ENCODE data around the gene AIF1. TPM values are rescaled to one million over a fixed set of nuclear protein-coding genes. Genes with fewer than 3 reads are reported as not detected.
A peak's percentile ranks its signal among the peaks of the same experiment; 100 is the strongest.

The AIF1 gene
- total RNA-seq, 1 donor from 2014 or later, result 19.8 TPM

DNA sequence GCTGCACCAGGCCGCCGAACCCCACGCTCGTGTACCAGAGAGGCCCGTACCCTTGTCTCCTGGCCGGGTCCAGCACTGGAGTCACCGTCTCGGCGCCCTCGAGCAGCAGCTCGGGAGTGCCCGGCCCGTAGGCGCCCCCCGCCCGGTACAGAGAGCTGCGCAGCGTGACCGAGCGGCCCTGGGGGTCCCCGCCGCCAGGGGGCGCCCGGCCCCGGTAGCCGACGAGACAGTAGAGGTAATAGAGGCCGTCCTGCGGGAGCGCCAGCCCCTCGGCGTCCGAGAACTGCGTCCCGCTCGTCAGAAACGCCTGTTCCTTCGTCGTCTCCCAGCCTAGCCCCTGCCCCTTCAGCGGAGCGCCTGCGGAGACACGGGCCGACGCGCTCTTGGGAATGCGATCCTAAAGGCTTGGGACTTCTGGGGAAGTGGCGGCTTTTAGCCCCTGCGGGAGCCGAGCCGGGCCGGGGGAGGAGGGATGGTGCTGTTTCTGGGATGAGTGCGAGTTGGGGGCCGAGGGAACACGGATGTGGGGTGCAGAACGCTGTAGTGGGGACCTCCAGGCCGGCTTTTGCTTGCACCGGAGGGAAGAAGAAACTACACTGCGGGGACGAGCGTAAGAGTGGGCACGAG lies 34.1 kb upstream of the AIF1 start:
- Histone ChIP-seq H3K4me3 (ENCODE audit: low read length in 3 of 3) (peak overlapping the region; percentile 89 to 96 (median 95)), H3K27me3 (ENCODE audit: control insufficient read depth in 3 of 3, insufficient read depth in 3 of 3, low read length in 3 of 3) (no peaks in the 10 kb centered on the region), H3K27ac (ENCODE audit: low read depth, low read length) (peak overlapping the region; percentile 65), H3K4me1 (ENCODE audit: control insufficient read depth in 3 of 3, insufficient read depth in 3 of 3, low read length in 3 of 3) (peaks cover 16 to 20% (median 18%) of the 10 kb centered on the region in 3 donors), H3K9ac (ENCODE audit: low read depth in 1 of 3, low read length in 3 of 3) (peak overlapping the region; percentile 90 to 96 (median 91)), H3K36me3 (ENCODE audit: control insufficient read depth in 3 of 3, insufficient read depth in 3 of 3, low read length in 3 of 3) (no peaks in the 10 kb centered on the region), H3K9me3 (ENCODE audit: control insufficient read depth in 3 of 3, low read length in 3 of 3) (no peaks in the 10 kb centered on the region)

DNA sequence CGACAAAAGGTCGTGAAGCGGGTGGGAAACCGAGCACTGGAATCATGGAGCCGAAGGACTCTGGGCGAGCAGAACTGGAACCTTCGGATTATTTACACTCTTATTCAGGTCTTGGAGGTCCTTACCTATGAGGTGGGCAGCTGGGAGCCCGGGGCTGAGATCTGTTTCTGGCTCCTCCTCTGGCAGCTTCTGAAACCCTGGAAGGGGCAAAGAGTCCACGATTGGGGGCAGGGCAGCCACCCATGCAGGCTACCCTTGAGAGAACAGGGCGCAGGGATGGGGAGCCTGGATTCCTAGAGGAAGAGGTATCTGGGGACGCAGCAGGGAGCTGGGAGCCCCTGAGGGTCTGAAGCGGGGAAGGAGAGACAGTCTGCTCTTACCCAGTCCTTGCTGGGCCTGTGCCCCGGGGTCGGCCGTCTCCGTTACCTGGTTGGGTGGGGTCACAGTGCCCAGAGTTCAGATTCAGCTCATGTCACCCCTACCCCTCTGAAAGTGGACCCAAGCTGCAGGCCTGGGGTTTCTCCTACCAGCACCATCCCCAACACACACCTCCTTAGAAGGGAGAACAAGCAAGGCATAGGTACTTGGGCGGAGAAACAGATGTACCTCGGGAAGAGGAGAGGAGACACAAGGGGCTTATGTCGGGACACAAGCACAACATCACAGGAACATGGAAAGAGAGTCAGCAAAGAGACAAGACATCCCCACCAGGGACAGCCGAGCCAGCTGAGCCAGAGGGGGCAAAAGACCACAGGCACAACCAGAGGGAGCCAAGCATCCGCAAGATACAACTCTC lies 33.4 kb upstream of the AIF1 start:
- Histone ChIP-seq H3K9me3 (ENCODE audit: control insufficient read depth in 3 of 3, low read length in 3 of 3) (no peaks in the 10 kb centered on the region), H3K27ac (ENCODE audit: low read depth, low read length) (peak overlapping the region; percentile 65), H3K4me3 (ENCODE audit: low read length in 3 of 3) (peak overlapping the region; percentile 89 to 96 (median 95)), H3K4me1 (ENCODE audit: control insufficient read depth in 3 of 3, insufficient read depth in 3 of 3, low read length in 3 of 3) (peaks cover 16 to 18% (median 17%) of the 10 kb centered on the region in 3 donors), H3K27me3 (ENCODE audit: control insufficient read depth in 3 of 3, insufficient read depth in 3 of 3, low read length in 3 of 3) (no peaks in the 10 kb centered on the region), H3K36me3 (ENCODE audit: control insufficient read depth in 3 of 3, insufficient read depth in 3 of 3, low read length in 3 of 3) (no peaks in the 10 kb centered on the region), H3K9ac (ENCODE audit: low read depth in 1 of 3, low read length in 3 of 3) (peak overlapping the region; percentile 90 to 96 (median 91))

DNA sequence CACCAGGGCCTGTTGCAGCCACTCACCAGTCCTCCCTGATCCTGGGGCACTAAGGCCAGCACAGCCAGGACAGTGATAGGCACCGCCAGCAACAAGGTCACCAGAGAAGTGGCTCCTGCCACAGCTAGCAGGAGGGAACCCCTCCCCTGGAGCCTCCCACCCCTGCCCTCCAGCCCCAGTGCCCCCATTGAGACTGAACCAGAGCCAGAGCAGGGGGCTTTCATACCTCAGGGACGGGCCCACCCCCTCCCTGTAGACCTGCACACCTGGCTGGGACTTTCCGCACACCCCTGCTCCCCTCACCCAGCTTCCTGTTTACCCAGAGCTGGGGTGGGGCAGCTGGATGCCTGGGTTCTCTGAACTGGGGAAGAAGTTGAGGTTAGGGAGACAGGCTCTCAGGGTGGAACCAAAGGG lies 32.8 kb upstream of the AIF1 start, which contains the start of gene LTB:
LTB (minus strand) TSS at position 195 of the 414 bp plus-strand sequence; CDS start at position 188, 7 bp downstream.
- peaks cover 15 to 18% (median 16%) of the 10 kb centered on the region in 3 donors for H3K4me1 ChIP-seq (ENCODE audit: control insufficient read depth in 3 of 3, insufficient read depth in 3 of 3, low read length in 3 of 3)
- no peaks in the 10 kb centered on the region for H3K27me3 ChIP-seq (ENCODE audit: control insufficient read depth in 3 of 3, insufficient read depth in 3 of 3, low read length in 3 of 3)

DNA sequence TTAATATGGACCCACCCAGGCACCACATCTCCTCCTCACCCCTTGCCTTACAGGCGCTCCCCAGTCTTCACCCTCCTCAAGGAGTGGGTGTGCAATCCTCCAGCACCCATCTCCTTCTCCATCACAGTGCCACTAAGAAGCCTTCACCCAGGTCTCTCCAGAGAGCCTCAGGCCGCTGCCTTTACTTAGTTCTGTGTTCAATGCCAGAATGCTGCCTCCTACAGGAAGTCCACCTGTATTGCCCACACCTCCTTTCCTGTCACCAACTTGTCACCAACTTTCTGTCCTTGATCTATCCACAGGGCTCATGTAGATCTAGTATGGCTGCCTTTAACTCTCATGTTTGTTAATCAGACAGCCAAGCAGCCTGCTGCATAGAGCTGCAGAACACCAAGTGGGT lies 29.5 kb upstream of the AIF1 start:
- no peak overlapping the region for H3K4me3 ChIP-seq (ENCODE audit: low read length in 3 of 3)
- H3K27me3 ChIP-seq (ENCODE audit: control insufficient read depth in 3 of 3, insufficient read depth in 3 of 3, low read length in 3 of 3), result no peaks in the 10 kb centered on the region
- H3K4me1 ChIP-seq (ENCODE audit: control insufficient read depth in 3 of 3, insufficient read depth in 3 of 3, low read length in 3 of 3), result peaks cover 16 to 18% (median 16%) of the 10 kb centered on the region in 3 donors
- no peak overlapping the region for H3K9ac ChIP-seq (ENCODE audit: low read depth in 1 of 3, low read length in 3 of 3)
- H3K27ac ChIP-seq (ENCODE audit: low read depth, low read length), result no peak overlapping the region
- no peaks in the 10 kb centered on the region for H3K9me3 ChIP-seq (ENCODE audit: control insufficient read depth in 3 of 3, low read length in 3 of 3)
- H3K36me3 ChIP-seq (ENCODE audit: control insufficient read depth in 3 of 3, insufficient read depth in 3 of 3, low read length in 3 of 3), result no peaks in the 10 kb centered on the region

More for the DNA sequence above, 32.8 kb upstream of the AIF1 start, which contains the start of gene LTB:
- Histone ChIP-seq H3K9ac (ENCODE audit: low read depth in 1 of 3, low read length in 3 of 3) (peak within 1 kb of the TSS; percentile 90 to 96 (median 91)), H3K27ac (ENCODE audit: low read depth, low read length) (peak within 1 kb of the TSS; percentile 65), H3K4me3 (ENCODE audit: low read length in 3 of 3) (peak within 1 kb of the TSS; percentile 89 to 96 (median 95)), H3K36me3 (ENCODE audit: control insufficient read depth in 3 of 3, insufficient read depth in 3 of 3, low read length in 3 of 3) (no peaks in the 10 kb centered on the region), H3K9me3 (ENCODE audit: control insufficient read depth in 3 of 3, low read length in 3 of 3) (no peaks in the 10 kb centered on the region)

DNA sequence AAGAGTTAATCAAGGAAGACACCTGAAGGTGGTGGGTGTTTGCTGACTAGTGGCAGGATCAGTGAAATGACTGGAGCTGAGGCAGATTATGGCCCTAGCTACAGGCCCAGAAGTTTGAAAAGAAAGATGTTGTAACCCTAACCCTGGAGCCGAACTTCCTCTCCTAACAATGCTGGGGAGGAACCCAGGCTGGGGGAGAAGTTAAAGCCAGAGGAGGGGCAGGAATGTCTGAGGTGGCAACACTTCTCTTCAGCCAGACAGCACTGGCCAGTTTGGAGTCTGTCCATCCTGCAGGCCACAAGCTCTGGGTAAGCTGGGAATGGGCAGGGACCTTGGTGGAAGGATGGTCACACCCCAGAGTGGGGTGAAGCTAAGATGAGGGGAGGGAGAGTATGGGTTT lies 29.0 kb upstream of the AIF1 start, which contains the start of gene LST1:
LST1 (plus strand) TSS at position 270 of the 400 bp plus-strand sequence. CDS start 1,023 bp downstream, outside the sequence.
- H3K9me3 ChIP-seq (ENCODE audit: control insufficient read depth in 3 of 3, low read length in 3 of 3), result no peaks in the 10 kb centered on the region
- H3K4me3 ChIP-seq (ENCODE audit: low read length in 3 of 3), result peak within 1 kb of the TSS in 1 of 3 donors; percentile 12
- H3K27me3 ChIP-seq (ENCODE audit: control insufficient read depth in 3 of 3, insufficient read depth in 3 of 3, low read length in 3 of 3), result no peaks in the 10 kb centered on the region
- H3K36me3 ChIP-seq (ENCODE audit: control insufficient read depth in 3 of 3, insufficient read depth in 3 of 3, low read length in 3 of 3), result no peaks in the 10 kb centered on the region
- peak within 1 kb of the TSS; percentile 25 for H3K27ac ChIP-seq (ENCODE audit: low read depth, low read length)
- H3K4me1 ChIP-seq (ENCODE audit: control insufficient read depth in 3 of 3, insufficient read depth in 3 of 3, low read length in 3 of 3), result peaks cover 11 to 14% (median 13%) of the 10 kb centered on the region in 3 donors
- H3K9ac ChIP-seq (ENCODE audit: low read depth in 1 of 3, low read length in 3 of 3), result no peak within 1 kb of the TSS

DNA sequence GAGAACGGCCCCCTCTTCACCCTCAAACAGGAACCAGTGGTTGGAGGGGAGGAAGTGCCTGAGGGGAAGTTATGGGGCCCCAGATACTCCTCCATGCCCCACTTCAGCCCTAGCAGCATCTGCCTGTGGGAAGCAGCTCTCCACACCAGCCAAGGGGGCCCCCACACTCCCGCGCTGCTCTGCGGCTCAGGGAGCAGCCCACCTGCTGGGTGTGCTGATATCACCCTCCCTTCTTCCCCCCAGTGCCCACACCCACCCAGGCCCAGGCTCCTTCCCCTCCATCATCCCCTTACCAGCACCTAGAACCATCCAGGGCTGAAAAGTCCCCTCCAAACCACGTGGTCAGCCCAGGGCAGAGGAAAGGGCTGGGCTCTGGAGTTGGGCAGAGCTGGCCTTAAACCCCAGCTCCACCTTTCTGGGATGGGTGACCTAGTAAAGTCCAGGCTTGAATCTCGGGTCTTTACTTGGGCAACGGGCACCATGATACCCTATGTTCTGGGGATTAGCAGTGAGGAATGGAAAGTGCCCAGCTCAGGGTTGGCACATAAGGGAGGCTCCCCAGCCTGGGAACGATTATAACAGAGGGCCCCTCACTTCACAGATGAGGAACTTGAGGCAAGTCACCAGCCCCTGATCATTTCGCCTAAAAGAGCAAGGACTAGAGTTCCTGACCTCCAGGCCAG lies 28.3 kb upstream of the AIF1 start:
- H3K27me3 ChIP-seq (ENCODE audit: control insufficient read depth in 3 of 3, insufficient read depth in 3 of 3, low read length in 3 of 3), result no peaks in the 10 kb centered on the region
- no peaks in the 10 kb centered on the region for H3K36me3 ChIP-seq (ENCODE audit: control insufficient read depth in 3 of 3, insufficient read depth in 3 of 3, low read length in 3 of 3)
- H3K4me3 ChIP-seq (ENCODE audit: low read length in 3 of 3), result peak overlapping the region in 1 of 3 donors; percentile 12
- no peaks in the 10 kb centered on the region for H3K9me3 ChIP-seq (ENCODE audit: control insufficient read depth in 3 of 3, low read length in 3 of 3)
- H3K4me1 ChIP-seq (ENCODE audit: control insufficient read depth in 3 of 3, insufficient read depth in 3 of 3, low read length in 3 of 3), result peaks cover 4 to 6% (median 6%) of the 10 kb centered on the region in 3 donors
- H3K9ac ChIP-seq (ENCODE audit: low read depth in 1 of 3, low read length in 3 of 3), result no peak overlapping the region
- peak overlapping the region; percentile 25 for H3K27ac ChIP-seq (ENCODE audit: low read depth, low read length)

DNA sequence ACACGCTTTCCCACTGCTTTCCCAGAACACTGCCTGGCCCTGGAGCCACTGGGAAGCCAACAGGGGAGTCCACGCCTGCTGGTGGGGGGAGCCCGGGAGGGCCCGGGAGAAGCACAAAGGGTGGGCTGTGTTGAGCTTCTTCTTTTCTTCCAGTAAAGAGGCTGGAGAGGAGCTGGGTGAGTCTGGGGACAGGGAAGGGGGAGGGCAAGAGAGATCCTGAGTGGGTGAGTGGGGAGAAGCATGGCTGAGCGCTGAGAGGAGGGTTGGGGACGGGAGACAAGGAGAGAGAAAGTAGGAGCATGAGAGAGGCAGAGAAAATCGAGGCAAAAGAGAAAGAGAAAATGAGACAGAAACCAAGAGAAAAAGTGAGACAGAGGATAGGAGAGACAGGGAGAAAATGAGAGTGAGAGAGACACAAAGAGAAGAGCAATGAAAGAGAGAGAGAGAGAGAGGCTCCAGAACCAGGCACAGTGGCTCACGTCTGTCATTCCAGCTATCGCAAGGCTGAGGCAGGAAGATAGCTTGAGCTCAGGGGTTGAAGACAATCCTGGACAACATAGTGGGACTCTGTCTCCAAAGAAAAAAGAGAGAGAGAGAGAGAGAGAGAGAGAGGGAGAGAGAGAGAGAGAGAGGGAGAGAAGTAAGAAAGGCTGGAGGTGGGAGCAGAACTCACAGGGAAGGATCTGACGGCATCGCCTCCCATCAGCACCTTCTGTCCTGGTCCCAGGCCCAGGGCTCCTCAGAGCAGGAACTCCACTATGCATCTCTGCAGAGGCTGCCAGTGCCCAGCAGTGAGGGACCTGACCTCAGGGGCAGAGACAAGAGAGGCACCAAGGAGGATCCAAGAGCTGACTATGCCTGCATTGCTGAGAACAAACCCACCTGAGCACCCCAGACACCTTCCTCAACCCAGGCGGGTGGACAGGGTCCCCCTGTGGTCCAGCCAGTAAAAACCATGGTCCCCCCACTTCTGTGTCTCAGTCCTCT lies 26.9 kb upstream of the AIF1 start:
- no peaks in the 10 kb centered on the region for H3K36me3 ChIP-seq (ENCODE audit: control insufficient read depth in 3 of 3, insufficient read depth in 3 of 3, low read length in 3 of 3)
- H3K9ac ChIP-seq (ENCODE audit: low read depth in 1 of 3, low read length in 3 of 3), result no peak overlapping the region
- H3K4me3 ChIP-seq (ENCODE audit: low read length in 3 of 3), result no peak overlapping the region
- no peak overlapping the region for H3K27ac ChIP-seq (ENCODE audit: low read depth, low read length)
- no peaks in the 10 kb centered on the region for H3K9me3 ChIP-seq (ENCODE audit: control insufficient read depth in 3 of 3, low read length in 3 of 3)
- H3K4me1 ChIP-seq (ENCODE audit: control insufficient read depth in 3 of 3, insufficient read depth in 3 of 3, low read length in 3 of 3), result peaks cover 0 to 2% (median 2%) of the 10 kb centered on the region in 3 donors
- no peaks in the 10 kb centered on the region for H3K27me3 ChIP-seq (ENCODE audit: control insufficient read depth in 3 of 3, insufficient read depth in 3 of 3, low read length in 3 of 3)

DNA sequence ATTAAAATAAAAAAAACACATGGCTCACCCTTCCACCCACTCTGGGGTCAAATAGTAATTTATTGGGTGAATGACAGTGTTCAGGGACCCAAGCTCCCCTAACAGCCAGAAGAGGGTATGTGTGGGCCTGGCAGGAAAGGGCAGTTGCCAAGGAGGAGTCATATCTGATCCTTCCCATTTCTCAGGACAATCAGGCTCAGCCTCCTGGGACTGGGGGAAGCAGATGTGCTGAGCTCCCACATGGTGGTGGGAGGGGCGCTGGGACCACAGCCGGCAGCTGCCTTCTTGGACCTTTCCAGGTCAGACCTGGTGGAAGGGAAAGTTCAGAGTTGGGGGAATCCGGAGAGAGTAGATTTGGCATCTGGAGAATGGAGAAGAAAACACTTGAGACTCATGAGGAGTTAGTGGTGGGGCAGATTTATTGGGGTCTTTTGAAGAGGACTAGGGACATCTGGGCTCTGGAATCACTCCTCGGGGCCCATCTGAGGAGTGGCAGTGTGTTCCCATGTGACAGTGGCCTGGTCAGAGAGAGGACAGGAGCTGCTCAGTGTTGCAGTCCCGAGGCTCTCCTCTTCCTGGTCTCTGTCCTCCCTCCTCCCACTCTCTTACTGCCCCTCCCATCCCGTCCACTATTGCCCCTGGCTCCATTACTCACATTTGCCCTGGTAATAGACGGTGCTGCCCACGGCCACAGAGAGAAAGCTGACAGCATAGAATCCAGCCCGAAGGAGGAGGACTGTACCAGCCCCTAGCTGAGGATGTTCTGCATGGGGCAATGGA lies 26.0 kb upstream of the AIF1 start:
- H3K27ac ChIP-seq (ENCODE audit: low read depth, low read length), result no peak overlapping the region
- H3K36me3 ChIP-seq (ENCODE audit: control insufficient read depth in 3 of 3, insufficient read depth in 3 of 3, low read length in 3 of 3), result no peaks in the 10 kb centered on the region
- peaks cover 0 to 2% (median 2%) of the 10 kb centered on the region in 3 donors for H3K4me1 ChIP-seq (ENCODE audit: control insufficient read depth in 3 of 3, insufficient read depth in 3 of 3, low read length in 3 of 3)
- H3K4me3 ChIP-seq (ENCODE audit: low read length in 3 of 3), result no peak overlapping the region
- no peak overlapping the region for H3K9ac ChIP-seq (ENCODE audit: low read depth in 1 of 3, low read length in 3 of 3)
- H3K27me3 ChIP-seq (ENCODE audit: control insufficient read depth in 3 of 3, insufficient read depth in 3 of 3, low read length in 3 of 3), result no peaks in the 10 kb centered on the region
- no peaks in the 10 kb centered on the region for H3K9me3 ChIP-seq (ENCODE audit: control insufficient read depth in 3 of 3, low read length in 3 of 3)
